ENCODE results near the gene TNKS1BP1.
"Not testable (repeated sequence)": the region's sequence is repeated elsewhere in the genome, so short reads cannot be mapped to it uniquely, and the experiment has no call there.

Gene TNKS1BP1

DNA sequence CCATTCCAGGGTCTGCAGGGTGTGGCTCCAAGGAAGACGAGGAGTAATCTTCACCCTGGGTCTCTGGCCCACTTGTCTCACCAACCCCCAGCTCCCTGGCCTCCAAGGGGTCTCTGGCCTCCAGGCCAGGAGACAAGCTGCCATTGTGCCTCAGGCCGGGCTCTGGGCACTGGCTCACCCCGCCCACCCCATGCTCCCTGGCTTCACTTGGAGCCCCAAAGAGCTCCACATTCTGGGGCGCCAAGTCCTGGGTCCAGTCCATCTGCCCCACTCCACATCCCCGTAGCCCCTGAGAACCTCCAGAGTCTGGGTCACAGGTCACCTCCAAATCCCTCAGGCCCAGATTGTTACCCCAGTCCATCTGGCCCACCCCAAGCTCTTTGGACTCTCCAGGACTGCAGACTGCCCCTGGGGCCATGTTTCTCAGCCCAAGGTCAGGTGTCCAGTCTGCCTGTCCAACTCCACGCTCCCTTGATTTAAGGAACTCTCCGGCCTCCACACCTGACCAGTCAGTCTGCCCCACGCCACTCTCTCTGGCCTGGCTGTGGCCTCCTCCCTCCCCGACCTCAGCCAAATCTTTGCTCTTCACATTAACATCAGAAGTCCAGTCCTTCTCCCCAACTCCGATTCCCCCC lies 16.2 kb downstream of the TNKS1BP1 start:
- DNase-seq, result no peak

DNA sequence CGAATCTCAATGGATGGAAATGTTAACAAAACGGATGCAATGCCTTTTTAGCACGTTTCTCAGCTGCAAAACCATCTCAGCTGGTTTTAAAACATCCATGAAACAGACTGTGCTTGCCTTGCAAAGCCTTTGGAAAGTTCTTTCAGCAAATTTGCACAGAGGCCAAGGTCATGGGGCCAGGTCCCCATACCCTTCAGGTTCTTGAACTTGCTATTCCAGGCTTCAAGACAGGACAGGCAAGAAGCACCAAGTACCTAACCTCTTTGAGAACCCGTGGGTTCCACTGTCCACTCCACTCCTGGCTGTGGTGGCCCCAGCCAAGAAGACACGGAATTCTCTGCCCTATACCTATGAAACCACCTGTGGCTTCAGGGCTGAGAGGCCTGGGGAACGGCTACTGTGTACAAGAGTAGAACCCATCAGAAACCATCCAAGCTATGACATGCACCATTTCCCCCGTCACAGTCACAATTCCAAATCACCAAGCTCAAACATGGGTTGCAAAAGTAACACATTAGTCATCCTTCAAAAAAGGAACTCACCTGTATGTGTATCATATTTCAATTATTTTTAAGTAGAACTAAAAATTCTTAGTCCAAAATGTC lies 17.0 kb downstream of the TNKS1BP1 start:
- no peak for DNase-seq

DNA sequence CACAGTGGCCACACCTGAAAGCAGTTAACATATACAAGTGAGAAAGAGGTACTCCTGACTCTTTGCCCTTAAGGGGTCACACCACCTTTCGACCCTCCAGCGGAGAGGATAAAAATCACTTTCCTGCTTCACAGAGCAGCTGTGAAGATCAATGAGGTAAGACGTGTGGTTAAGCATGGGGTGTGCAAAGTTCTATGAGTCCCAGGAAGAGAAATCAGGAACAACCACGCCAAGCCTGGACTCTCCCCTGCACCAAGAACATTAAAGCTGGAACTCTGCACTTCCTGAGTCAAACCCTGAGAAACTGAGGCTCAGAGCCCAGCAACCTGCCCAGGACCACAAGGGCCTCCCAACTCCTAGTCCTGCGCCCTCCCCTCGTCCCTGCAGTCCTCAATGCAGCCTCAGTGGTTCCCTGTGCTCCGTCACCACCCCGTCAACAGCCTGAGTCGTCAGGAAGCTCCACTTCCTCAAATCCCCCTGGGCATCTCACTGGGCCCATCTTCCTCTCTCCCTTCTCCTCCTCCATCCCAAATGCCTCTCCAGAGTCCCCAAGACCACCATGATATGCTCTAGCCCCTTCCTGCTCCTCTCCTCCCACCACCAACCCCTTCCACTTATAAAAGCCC lies 17.7 kb downstream of the TNKS1BP1 start:
- no peak for DNase-seq

DNA sequence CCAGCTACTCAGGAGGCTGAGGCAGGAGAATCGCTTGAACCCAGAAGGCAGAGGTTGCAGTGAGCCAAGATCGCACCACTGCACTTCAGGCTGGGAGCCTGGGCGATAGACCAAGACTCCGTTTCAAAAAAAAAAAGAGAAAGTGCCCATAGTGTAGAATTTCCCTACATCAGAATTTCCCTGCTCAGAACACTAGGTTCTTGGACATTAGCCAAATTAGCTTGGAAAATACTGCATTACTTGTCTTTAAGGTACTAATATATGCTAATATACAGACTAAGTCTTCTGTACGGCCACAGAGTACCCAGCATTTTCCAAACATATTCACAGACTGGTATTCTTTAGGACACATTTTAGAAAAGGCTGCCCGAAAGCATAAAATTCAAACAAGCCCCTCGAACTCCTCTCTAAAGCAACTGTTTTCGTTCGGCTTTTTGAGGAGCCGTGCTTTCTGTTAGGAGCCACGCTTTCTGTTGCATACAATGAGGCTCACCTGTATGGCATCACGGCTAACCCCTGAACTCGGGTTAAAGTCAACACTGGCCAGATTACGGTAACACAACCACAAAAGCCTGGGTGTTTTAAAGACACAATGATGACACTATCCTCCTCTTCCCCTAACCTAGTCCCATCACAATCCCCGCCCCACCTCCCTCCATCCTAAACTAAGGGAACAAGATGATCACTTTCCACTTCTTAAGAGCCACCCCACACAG lies 18.4 kb downstream of the TNKS1BP1 start:
- no peak for DNase-seq

DNA sequence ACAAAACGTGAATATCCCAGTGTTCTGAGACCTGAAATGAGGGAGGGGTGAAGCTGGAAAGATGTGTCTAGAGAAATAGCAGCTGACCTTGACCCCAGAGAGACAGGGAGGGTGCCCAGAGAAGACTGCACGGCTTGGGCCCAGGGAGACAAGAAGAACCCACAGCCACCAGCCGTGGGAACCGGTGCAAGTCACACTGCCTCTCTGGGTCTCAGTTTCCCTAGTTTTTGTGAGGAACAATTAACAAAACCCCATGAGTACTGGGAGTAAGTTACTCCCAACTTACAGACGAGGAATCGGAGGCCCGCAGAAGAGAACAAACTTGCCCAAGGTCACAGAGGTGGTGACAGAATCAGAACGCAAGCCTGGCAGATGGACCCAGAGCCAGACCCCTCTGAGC lies 19.2 kb downstream of the TNKS1BP1 start:
- DNase-seq, result no peak

DNA sequence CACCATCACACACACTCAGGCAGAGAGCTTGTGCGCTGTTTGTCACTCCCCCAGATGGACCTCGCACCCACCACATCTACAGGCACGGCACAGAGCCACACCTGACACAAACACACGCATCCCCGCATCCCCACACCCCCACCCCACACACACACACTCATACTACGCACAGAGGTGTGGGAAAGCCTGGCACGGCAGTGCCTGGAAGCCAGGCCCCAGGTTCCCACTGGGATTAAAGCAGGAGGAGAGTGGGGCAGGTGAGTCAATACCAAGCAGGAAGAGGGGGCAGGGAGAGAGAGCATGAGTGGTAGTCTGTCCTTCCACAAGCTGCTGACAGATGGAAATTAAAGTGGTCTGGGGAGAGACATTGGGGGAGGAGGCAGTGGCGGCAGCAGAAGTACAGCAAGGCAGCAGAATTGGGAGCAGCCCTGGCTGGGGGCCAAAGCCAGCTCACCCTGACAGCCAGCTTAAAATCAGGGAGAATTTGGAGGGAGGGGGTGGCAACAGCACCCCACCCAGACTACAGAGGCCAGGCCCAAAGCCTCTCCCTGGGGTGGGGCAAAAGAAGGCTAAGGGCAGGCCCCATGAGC lies 20.7 kb downstream of the TNKS1BP1 start:
- DNase-seq, result no peak

DNA sequence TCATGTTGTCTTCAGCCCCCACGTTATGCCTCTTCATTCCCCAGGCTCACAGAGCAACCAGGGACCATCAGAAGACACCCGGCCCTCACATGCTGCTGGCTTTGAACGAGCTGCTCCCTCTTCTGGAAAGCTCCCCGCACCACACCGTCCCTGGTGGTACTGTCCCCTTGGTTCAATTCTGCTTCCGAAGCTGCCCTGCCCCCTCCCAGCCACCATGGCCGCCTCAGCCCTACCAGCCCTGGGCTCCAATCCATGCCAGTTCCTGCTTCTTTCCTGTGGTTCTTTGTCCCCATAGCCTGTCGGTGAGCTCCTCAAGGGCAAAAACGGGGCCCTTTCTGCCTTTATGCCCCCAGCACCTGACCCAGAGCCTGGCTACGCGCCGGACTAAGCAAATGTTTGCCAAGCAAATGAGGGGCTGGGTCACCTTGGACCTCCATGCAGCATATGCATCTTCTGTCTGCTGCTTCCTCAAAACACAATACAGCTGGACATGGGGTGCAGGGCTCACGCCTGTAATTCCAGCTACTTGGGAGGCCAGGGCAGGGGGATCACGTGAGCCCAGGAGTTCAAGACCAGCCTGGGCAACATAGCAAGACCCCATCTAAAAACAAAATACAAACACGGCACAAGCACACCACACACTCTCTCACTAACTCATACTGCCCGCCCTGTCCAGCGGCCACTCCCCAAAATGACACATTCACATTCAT lies 21.3 kb downstream of the TNKS1BP1 start:
- DNase-seq, result no peak

DNA sequence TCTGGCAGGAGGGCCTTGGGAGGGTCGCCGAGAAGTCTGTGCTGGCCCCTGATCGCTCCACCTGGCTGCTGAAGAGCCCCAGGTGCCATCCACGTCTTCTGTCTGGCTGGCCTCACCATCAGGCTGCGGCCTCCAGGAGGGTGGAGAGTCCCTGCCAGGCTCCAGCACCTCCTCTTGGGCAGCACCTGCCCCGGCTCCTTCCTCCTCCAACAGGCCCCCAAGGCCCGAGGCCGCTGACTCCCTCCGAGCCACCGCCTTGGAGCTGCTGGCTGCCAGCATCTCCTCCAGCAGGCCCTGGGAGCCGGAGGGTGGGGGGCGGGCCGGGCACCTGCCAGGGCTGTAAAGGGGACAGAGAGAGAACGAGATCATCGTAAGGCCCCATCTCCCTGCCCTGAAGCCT lies 22.3 kb downstream of the TNKS1BP1 start:
- no peak for DNase-seq

DNA sequence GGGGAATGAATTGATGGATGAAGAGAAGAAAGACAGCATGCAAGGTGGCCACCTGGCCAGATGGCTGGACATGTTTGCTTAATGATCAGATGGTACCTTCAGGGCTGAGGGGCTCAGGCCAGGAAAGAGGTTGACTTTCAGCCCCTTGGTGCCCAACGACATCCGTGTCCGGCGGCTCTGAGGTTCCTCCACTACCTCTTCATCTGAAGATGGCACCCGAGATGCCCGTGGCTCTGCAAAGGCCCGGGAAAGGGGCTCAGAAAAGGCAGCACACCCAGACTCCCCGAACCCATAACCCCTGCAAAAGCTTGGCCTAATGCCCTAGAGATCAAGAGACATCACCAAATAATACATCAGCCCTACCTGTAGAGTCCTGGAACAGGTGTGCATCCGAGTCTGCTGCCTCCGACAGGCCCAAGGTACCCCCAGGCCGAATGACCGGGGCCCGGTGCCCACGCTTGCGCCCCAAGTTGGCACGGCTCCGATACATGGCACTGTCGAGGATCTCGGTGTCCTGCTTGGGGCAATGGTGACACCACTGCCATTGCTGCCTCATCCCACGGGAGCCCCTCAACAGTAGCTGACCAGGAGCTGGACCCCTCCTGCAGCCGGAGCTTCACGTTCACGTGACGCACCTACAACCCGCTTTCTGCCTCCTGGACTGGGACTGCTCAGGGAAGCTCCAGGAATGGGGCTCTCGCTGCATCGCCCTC lies 22.9 kb downstream of the TNKS1BP1 start:
- DNase-seq, result no peak

DNA sequence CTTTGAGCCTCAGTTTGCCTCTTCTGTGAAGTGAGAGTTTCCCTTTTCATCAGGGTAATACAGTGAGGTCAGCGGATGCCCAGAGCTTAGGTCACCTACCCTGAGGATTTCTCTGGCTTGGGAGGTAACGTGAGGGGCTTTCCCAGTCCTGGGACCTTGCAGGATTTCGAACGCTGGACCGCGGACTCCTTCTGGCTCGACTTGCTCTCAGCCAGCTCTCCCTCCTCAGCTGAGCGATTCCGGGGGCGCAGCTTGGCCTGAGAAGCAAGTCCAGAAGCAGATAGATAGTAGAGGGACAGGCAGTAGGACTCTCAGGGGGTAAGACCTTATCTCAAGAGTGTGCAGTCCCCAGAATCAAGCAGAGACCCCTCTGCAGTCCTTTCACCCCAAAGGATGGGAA lies 24.0 kb downstream of the TNKS1BP1 start:
- DNase-seq, result no peak

DNA sequence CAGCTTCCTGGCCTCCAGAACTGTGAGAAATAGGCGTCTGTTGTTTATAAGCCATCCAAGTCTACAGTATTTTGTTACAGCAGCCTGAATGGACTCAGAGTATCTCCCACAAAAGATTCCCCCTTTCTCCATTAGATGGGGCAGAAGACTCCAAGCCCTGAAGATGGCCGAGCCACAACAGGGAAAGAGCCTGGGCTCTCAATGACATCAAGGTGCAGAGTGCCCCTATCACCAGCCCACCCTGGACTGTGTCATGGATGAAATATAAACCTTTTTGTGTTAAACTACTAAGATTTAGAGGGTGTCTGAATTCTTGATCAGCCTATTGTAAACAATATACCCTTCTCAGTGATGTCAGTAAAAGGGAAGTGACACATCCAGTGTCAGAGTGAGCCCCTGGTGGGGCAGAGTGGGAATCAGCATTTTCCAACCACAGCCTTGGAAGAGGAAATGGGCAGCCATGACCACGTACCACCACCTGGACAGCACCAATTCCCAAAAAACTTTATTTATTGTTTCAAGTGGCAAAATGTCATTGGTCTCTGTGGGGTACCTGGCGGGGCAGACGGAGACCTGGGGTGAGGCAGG lies 25.5 kb downstream of the TNKS1BP1 start:
- no peak for DNase-seq

DNA sequence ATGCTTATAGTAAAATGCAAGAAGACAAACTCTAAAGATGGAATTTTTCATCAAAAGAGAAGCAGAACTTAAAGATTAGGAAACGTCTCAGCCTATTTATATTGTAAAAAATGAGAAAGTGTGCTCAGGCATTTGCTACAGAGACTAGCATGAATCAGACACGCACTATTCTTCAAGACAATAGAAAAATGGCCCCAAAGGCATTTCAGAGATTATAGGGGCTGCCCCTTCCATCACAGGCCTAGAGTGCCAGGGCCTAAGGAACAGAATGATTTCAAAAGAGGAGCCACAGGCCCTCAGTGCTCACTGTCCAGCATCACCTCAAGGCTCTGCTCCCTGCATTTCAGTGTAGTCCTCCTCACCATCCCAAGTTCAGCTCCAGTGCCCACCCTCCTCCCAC lies 27.5 kb downstream of the TNKS1BP1 start:
- no peak for DNase-seq

DNA sequence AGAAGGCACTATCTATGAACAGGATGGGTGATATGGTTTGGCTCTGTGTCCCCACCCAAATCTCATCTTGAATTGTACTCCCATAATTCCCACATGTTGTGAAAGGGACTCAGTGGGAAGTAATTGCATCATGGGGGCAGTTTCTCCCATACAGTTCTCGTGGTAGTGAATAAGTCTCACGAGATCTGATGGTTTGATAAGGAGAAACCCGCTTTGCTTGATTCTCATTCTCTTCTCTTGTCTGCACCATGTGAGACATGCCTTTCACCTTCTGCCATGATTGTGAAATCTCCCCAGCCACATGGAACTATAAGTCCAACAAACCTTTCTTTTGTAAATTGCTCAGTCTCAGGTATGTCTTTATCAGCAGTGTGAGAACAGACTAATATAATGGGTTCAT lies 28.5 kb downstream of the TNKS1BP1 start:
- not testable (repeated sequence) for DNase-seq

DNA sequence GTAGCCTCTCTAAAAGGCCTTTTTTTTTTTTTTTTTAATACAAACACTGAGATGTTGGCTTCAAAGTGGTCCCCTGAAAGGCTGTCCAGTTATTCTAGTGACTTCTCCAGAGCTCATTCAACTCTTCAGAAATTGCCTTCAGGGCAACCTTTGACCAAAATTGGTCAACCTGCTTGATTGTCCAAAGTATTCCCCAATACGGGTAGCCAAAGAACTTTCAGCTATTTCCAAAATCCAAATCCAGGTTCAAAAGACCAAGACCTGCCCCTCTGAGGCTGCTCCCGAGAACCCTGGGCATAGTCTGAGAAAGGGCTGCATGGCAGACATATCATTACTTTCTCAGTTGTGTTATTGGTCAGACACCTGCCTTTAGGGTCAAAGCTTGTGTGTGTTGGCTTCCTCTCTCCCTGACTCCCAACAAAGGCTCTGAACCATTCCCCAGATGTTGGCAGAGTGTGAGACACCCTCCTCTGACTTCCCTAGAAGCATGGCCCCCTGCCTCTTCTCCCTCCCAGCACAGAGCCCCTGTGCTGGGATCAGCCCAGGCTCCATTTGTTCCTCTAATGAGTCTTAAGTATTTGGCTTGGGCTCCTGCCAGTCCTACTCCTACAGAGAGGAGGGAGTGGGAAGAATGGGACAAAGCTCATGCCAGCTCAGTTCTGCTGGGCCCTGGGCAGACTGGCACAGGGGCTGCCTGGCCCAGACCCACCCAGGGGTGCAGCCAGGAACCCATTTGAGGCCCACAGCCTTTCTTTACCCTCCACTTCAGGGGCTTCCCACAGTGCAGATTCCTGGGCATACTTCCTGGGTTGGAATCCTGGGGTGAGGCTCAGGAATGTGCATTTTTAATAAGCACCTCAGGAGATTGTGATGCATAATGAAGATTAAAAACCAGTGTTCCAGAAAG lies 30.3 kb downstream of the TNKS1BP1 start:
- DNase-seq, result no peak

DNA sequence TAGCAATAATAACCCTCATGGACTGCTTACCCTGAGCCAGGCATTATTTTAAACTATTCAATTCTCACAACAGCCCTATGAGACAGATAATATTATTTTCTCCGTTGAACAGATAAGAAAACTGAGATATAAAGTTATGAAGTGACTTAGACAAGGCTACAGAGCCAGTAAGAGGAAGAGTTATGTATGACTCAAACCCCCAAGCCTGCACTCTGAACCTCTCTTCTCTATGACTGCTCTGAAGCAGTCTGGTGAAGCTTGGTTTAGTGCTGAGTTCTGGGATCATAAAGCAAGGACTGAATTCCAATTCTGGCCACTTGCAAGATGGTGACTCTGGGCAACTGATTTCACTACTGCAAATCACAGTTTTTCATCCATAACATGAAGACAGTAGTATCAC lies 34.5 kb downstream of the TNKS1BP1 start:
- no peak for DNase-seq

DNA sequence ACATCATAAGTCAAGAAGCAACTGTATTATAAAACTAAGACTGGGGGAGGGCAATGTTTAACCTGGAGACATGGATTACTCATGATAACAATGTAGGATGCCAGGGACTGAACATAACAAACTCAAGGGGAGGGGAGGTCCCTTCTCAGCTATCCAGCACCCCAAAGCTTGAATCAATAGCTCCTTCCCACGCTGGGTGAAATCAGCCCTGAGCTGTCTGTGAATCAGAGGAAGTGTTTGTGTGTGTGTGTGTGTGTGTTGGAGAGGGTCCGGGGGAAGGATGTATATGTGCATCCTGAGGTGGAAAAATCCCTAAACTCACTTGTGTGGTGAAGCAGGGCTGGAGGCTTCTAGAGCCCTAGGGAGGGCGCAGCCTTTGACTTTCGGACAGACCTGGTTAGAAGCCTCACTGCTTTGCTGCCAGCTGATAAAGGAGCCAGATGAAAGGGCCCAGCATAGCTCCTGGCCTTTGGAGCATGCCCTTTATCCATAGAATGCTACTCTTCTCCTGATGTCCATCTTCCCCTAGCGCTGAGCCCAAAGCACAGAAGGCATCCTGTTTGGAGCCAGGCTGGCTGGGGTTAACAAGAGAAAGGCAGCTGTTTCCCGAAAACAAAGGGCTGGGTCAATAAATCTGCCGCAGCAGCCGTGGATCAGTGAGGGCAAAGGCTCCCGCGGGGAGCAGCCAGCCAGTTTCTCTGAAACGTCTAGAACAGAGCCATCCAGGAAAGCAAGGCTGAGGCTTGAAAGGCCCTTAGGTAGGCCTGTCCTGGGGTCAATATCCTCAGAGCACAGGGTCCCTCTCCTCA lies 35.8 kb downstream of the TNKS1BP1 start:
- DNase-seq, result no peak

DNA sequence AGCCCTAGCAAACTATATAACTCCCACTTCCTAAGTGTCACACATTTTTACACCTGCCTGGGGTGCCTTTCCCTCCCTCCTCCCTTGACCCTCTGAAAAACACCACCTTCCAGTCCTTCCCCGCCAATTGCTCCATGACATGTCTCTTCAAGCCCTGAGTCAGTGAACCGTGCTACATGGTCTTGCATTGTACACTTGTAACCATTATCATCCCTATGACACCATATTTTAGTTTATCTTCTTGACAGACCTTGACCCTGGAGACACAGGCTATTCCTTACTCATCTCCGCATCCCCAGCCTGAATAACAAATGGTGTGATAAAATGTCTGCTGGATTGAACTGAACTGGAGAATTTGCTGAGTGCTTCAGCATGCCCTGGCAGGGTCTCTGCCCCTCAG lies 36.9 kb downstream of the TNKS1BP1 start:
- DNase-seq, result no peak

DNA sequence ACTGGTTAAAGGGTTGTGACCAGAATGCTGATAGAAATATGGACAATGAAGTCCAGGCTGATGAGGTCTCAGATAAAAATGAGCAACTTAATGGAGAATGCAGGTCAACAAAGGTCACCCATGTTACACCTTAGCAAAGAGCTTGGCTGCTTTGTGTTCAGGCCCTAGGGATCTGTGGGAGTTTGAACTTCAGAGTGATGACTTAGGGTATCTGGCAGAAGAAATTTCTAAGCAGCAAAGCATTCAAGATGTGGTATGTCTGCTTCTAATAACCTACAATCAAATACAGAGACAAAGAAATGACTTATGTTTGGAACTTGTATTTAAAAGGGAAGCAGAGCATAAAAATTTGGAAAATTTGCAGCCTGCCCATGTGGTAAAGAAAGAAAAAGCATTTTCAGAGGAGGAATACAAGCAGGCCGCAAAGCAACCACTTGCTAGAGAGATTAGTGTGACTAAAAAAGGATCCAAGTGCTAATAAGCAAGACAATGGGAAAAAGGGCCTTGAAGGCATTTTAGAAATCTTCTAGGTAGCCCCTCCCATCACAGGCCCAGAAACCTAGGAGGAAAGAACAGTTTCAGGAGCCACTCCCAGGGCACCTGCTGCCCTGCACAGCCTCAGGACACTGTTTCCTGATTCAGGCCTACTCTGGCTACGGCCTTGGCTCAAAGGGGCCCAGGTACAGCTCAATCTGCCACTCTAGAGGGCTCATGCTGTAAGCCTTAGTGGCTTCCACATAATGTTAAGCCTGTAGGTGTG lies 41.3 kb downstream of the TNKS1BP1 start:
- no peak for DNase-seq

DNA sequence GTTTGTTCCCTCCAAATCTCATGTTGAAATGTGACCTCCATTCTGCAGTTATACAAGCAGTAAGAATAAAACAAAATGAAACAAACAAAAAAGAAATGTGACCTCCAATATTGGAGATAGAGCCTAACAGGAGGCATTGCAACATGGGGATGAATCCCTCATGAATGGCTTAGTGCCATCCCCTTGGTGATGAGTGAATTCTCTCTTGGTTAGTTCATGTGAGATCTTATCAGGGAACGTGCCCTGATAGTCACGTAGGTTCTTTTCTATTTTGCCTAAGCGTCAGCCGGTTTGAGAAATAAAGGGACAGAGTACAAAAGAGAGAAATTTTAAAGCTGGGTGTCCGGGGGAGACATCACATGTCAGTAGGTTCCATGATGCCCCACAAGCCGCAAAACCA lies 43.2 kb downstream of the TNKS1BP1 start:
- DNase-seq, result not testable (repeated sequence)

All from NCI-H1436 (cell line).